ENCODE measurements around the gene RIOK3.
A peak's percentile ranks its signal among the peaks of the same experiment; 100 is the strongest.
"Not testable (repeated sequence)": the region's sequence is repeated elsewhere in the genome, so short reads cannot be mapped to it uniquely, and the experiment has no call there.

Gene RIOK3

DNA sequence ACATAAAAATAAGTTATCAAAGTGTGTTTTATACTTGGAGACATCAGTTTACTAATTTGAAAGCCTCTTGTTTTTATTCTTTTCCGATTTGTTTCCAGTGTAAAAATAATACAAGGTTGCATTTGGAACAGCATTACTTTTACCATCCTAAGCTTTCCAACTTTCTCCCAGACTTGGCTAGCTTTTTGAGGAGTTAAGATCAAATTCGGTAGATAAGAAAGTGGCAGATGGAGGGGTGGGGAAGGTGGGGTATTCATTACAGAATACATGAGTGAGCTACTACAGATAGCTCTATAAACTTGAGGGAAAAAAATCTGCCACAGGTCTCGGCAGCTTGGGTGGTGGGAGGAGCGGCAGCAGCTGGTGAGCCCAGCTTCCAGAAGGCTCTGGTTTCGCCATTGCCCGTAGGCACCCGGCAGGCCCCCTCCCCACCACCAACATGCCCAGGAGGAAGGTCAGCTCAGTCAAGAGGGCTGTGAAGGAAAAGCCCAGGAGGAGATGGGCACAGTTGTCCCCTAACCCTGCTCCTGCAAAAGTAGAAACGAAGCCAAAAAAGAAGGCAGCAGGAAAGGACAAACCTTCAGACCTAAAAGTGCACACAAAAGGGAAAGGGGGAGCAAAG is 31.6 kb downstream of the RIOK3 start:
- DNase-seq (ENCODE audit: low spot score) = no peak
- Histone ChIP-seq H3K27ac (no peak overlapping the region), H3K4me3 (no peak overlapping the region)
- TF ChIP-seq, protein P1, sequence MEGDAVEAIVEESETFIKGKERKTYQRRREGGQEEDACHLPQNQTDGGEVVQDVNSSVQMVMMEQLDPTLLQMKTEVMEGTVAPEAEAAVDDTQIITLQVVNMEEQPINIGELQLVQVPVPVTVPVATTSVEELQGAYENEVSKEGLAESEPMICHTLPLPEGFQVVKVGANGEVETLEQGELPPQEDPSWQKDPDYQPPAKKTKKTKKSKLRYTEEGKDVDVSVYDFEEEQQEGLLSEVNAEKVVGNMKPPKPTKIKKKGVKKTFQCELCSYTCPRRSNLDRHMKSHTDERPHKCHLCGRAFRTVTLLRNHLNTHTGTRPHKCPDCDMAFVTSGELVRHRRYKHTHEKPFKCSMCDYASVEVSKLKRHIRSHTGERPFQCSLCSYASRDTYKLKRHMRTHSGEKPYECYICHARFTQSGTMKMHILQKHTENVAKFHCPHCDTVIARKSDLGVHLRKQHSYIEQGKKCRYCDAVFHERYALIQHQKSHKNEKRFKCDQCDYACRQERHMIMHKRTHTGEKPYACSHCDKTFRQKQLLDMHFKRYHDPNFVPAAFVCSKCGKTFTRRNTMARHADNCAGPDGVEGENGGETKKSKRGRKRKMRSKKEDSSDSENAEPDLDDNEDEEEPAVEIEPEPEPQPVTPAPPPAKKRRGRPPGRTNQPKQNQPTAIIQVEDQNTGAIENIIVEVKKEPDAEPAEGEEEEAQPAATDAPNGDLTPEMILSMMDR (IDR thresholded peaks at IDR 0.05) = no peak

DNA sequence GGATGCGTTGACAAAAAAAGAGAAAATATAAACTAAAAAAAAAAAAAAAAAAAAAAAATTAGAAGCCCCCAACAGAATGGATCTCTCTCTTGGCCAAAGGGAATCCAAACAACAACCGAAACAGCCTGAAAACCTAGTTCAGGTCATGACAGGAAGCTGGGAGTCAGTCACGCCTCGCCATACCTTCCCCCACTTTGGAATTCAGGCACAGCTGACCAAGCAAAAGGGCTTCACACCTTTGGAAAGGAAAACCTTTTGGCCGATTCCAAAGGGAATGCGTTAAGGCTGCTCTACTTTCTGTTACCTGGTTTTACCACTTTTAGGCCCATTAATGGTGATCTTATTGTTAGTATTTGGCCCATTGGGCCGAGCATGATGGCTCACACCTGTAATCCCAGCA is 32.3 kb downstream of the RIOK3 start:
- TF ChIP-seq, protein P1 (IDR thresholded peaks at IDR 0.05) = no peak
- no peak overlapping the region for H3K27ac ChIP-seq
- H3K4me3 ChIP-seq = no peak overlapping the region
- no peak for DNase-seq (ENCODE audit: low spot score)

DNA sequence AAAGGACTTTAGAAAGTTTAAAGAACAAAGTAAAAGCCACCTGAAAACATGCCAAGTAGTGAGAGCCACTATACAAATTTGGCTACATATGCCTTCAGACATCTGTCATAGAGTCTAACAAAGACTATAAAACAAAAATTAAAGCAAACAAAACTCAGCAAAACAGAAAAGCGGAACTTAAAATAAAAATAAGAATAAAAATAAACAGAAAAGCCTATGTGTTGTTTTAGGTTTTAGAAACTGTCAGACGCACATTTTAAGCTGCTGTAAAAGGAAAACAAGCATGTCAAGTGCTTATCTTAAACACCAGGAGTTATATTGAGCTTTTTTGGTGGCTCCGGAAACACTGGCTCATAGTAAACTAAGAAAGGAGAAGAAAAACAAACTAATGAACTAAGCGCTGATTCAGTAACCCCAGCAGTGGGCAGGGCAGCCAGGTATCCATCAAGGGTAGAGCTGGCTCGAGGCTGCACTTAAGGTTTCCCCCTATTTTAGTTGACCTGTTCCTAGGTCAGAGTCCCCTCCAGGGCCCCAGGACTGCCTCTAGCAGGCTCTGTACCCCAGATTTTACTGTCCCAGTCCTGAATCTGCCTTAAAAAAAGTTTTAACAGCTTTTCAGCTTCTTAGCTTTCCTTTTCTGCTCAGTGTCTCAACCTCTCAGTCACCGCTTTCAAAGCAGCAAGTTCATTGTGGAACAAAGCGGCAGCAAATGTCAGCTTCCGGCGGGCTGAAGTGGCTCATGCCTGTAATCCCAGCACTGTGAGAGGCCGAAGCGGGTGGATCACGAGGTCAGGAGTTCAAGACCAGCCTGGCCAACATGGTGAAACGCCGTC is 34.9 kb downstream of the RIOK3 start:
- TF ChIP-seq, protein P1 (IDR thresholded peaks at IDR 0.05) = no peak
- no peak for DNase-seq (ENCODE audit: low spot score)
- peak overlapping the region; percentile 43 for H3K4me3 ChIP-seq
- H3K27ac ChIP-seq = peak overlapping the region; percentile 82 to 88

DNA sequence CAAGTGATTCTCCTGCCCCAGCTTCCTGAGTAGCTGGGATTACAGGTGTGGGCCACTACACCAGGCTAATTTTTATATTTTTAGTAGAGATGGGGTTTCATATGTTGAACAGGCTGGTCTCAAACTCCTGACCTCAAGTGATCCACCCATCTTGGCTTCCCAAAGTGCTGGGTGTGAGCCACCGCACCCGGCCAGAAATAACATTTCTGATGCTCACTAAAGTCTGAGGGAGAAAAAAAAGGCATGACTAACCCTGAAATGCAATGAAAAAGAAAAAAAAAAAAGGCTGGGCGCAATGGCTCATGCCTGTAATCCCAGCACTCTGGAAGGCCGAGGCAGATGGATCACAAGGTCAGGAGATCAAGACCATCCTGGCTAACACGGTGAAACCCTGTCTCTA is 36.5 kb downstream of the RIOK3 start:
- H3K27ac ChIP-seq; DNase-seq (ENCODE audit: low spot score); H3K4me3 ChIP-seq: not testable (repeated sequence)

DNA sequence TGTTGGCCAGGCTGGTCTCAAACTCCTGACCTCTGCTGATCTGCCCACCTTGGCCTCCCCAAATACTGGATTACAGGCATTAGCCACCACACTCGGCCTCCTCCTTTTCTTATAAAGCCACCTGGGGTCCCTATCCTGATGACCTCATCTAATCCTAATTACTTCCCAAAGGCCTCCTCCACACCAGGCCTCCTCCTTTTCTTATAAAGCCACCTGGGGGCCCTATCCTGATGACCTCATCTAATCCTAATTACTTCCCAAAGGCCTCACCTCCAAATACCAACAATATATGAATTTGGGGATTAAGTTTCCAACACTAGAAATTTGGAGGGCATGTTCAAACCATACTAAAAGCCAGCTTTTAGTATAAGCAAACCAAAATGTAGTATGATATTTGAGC is 40.6 kb downstream of the RIOK3 start:
- Histone ChIP-seq H3K4me3 (no peak overlapping the region), H3K27ac (no peak overlapping the region)
- TF ChIP-seq, protein P1 (IDR thresholded peaks at IDR 0.05) = no peak
- DNase-seq (ENCODE audit: low spot score) = no peak

DNA sequence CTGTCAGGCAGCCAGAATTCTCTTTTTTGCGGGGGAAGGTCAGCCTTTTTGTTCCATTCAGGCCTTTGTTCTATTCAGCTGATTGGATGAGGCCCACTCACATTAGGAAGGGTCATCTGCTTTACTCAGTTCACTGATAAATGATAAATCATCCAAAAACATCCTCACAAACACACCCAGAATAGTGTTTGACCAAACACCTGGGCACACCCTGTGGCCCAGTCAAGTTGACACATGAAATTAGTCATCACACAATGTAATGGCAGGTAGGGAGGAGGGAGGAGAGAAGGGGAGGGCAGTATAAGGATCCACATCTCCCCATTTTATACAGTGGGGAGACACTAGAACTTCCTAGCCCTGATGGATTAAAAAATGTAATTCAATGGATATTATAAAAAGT is 41.9 kb downstream of the RIOK3 start:
- Histone ChIP-seq H3K27ac (no peak overlapping the region), H3K4me3 (no peak overlapping the region)
- TF ChIP-seq, protein P1 (IDR thresholded peaks at IDR 0.05) = no peak
- DNase-seq (ENCODE audit: low spot score) = no peak

DNA sequence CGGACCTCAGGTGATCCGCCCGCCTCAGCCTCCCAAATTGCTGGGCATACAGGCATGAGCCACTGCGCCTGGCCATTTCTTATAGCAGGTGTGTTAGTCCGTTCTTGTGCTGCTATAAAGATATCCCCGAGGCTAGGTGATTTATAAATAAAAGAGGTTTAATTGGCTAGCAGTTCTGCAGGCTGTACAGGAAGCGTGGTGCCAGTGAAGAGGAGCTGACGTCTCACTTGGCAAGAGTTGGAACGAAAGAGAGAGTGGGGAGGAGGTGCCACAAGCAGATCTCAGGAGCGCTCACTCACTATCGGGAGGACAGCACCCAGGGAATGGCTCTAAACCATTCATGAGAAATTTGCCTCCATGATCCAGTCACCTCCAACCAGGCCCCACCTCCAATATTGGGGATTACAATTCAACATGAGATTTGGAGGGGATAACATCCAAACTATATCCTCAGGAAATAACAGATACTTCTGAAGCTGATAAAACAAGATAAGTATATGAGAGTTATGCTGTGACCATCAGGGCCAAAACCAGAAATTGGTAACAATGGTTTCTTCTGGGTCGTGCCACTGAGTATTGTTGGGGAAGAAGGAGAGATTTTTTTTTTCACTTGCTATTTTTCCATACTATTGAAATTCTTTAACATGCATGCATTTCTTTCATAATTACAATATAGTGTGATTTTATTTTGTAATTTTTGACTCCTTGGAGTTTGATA is 42.8 kb downstream of the RIOK3 start:
- no peak overlapping the region for H3K27ac ChIP-seq
- H3K4me3 ChIP-seq = no peak overlapping the region
- TF ChIP-seq, protein P1 (IDR thresholded peaks at IDR 0.05) = no peak
- no peak for DNase-seq (ENCODE audit: low spot score)

All from coronary artery (tissue), 2 donors.